MCF 10A (cell line): Measurements from ENCODE around the gene RRBP1. TPM values are rescaled to one million over a fixed set of nuclear protein-coding genes. Genes with fewer than 3 reads are reported as not detected.

ENCODE experiments used
- BruUV-seq: library from RNA; stranded (reverse); fragments of 400-500 nt; replicated peaks from 2 replicates; lab custom pipeline; 2021; lab: Mats Ljungman, UMichigan
- CTCF ChIA-PET: fragments of 300-600 bp; sonication (Branson Sonifier 250); formaldehyde crosslinking; extraction: SDS; loops from one replicate; lab custom pipeline; 2021; ENCODE audit warnings: antibody characterized with exemption, inconsistent platforms; lab: Yijun Ruan, JAX
- POLR2A ChIA-PET: fragments of 300-600, 350-650 bp; sonication (Branson Sonifier 250); formaldehyde crosslinking; extraction: SDS; loops from one replicate; lab custom pipeline; 2020; ENCODE audit warnings: antibody characterized with exemption, inconsistent platforms; lab: Yijun Ruan, JAX
- DNase-seq: peaks from one replicate; pipeline ENCODE4 v3.0.0-alpha.2; 2018; ENCODE audit not compliant: unreplicated experiment
- H3K27ac Mint-ChIP-seq: one replicate; pipeline ENCODE4 v1.8.0; 2022; ENCODE audit warnings: mild to moderate bottlenecking, low read depth, mixed read lengths; ENCODE audit not compliant: unreplicated experiment
- H3K27me3 Mint-ChIP-seq: one replicate; pipeline ENCODE4 v1.8.0; 2022; ENCODE audit warnings: mixed read lengths; ENCODE audit not compliant: insufficient read depth, unreplicated experiment
- H3K36me3 Mint-ChIP-seq: one replicate; pipeline ENCODE4 v1.8.0; 2022; ENCODE audit warnings: mild to moderate bottlenecking, moderate library complexity, mixed read lengths; ENCODE audit not compliant: insufficient read depth, unreplicated experiment
- H3K4me1 Mint-ChIP-seq: one replicate; pipeline ENCODE4 v1.8.0; 2022; ENCODE audit warnings: mixed read lengths; ENCODE audit not compliant: insufficient read depth, unreplicated experiment
- H3K4me3 Mint-ChIP-seq: one replicate; pipeline ENCODE4 v1.8.0; 2022; ENCODE audit warnings: mild to moderate bottlenecking, moderate library complexity, mixed read lengths; ENCODE audit not compliant: unreplicated experiment
- H3K9me3 Mint-ChIP-seq: one replicate; pipeline ENCODE4 v1.8.0; 2022; ENCODE audit warnings: mixed read lengths; ENCODE audit not compliant: unreplicated experiment
- intact Hi-C: fragments of 100-400 bp; cut with micrococcal nuclease; formaldehyde crosslinking; loops from 2 replicates; pipeline ENCODE4 v1.14.1; 2022
- total RNA-seq: library from RNA; stranded (reverse); gene quantifications from 2 replicates; pipeline ENCODE4 v1.2.3, GENCODE V29; 2022
- TF ChIP-seq, protein P1 (sequence below): fragments of 200-600 bp; IDR thresholded peaks from one replicate; pipeline ENCODE4 v1.8.0; 2022; ENCODE audit warnings: antibody characterized with exemption, mild to moderate bottlenecking; ENCODE audit not compliant: unreplicated experiment

RRBP1 gene
- total RNA-seq, 1 experiment from 2014 or later, result 203 TPM

- no peak for DNase-seq
- no peaks in the 10 kb centered on the region for H3K27me3 Mint-ChIP-seq
- CTCF ChIA-PET, result interaction anchor here (1.0 to 3.6 kb wide), 5 partner anchors 13 to 127 kb away, joined by 3 to 15 read pairs (median 5); no protein-coding TSS in a partner anchor
- intact Hi-C loops, result no loop called here
- no peak overlapping the region for H3K27ac Mint-ChIP-seq
- H3K4me1 Mint-ChIP-seq, result no peaks in the 10 kb centered on the region
- H3K36me3 Mint-ChIP-seq, result peaks cover 66% of the 10 kb centered on the region
- POLR2A ChIA-PET, result interaction anchor here (0.7 kb wide), 1 partner anchor 94 kb away, joined by 4 read pairs; no protein-coding TSS in a partner anchor
- H3K4me3 Mint-ChIP-seq, result no peak overlapping the region
- H3K9me3 Mint-ChIP-seq, result no peaks in the 10 kb centered on the region
- TF ChIP-seq, protein P1, sequence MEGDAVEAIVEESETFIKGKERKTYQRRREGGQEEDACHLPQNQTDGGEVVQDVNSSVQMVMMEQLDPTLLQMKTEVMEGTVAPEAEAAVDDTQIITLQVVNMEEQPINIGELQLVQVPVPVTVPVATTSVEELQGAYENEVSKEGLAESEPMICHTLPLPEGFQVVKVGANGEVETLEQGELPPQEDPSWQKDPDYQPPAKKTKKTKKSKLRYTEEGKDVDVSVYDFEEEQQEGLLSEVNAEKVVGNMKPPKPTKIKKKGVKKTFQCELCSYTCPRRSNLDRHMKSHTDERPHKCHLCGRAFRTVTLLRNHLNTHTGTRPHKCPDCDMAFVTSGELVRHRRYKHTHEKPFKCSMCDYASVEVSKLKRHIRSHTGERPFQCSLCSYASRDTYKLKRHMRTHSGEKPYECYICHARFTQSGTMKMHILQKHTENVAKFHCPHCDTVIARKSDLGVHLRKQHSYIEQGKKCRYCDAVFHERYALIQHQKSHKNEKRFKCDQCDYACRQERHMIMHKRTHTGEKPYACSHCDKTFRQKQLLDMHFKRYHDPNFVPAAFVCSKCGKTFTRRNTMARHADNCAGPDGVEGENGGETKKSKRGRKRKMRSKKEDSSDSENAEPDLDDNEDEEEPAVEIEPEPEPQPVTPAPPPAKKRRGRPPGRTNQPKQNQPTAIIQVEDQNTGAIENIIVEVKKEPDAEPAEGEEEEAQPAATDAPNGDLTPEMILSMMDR, result no peak
- BruUV-seq, result no TSS peak
These were observed 51.2 kb downstream of the RRBP1 start for GRCh38 chr20:17630806-17631195.

DNA sequence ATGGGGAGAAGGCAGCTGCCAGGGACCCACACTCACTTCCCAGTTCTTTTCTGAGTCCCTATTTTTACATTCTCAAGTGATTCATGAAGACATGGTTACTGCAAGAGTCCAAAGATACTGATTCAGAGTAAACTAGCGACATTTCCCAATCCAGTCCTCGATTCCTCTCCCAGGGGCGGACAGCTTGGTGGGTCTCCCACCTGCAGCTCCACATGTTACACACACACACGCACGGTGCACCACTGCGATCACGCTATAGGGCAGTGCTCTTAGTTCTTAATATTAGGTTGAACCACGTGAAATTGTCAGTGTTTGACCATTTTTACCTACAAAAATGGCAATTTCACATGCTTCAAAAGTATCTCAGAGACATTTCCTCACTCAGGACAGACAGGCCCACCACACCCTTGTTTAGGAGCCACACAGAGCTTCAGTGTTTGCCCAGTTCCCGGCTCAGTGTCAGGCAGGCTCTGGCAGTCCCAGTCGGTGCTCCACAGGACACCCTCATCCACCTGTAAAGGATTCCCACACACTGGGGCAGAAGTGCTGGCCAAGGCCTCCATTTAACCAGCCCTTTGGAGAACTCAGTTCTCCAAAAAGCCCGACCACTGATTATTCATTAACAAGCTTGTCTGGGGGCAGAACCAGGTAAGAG is 51.8 kb downstream of the RRBP1 start:
- DNase-seq, result no peak
- Mint-ChIP-seq H3K36me3 (peaks cover 67% of the 10 kb centered on the region), H3K4me3 (no peak overlapping the region), H3K4me1 (no peaks in the 10 kb centered on the region), H3K27ac (no peak overlapping the region), H3K27me3 (no peaks in the 10 kb centered on the region), H3K9me3 (no peaks in the 10 kb centered on the region)
- TF ChIP-seq, protein P1, result no peak
- BruUV-seq, result no TSS peak
- ChIA-PET CTCF (interaction anchor here (0.9 to 3.6 kb wide), 7 partner anchors 10 to 828 kb away, joined by 3 to 15 read pairs (median 4); no protein-coding TSS in a partner anchor), POLR2A (interaction anchor here (0.7 kb wide), 1 partner anchor 93 kb away, joined by 4 read pairs; no protein-coding TSS in a partner anchor)
- intact Hi-C loops, result no loop called here

GRCh38 chr20:17629678-17630089 is 52.4 kb downstream of the RRBP1 start:
- Mint-ChIP-seq H3K9me3 (no peaks in the 10 kb centered on the region), H3K4me1 (no peaks in the 10 kb centered on the region), H3K27me3 (no peaks in the 10 kb centered on the region), H3K4me3 (no peak overlapping the region), H3K36me3 (peaks cover 63% of the 10 kb centered on the region), H3K27ac (no peak overlapping the region)
- TF ChIP-seq, protein P1, result no peak
- no peak for DNase-seq
- intact Hi-C loops, result no loop called here
- POLR2A ChIA-PET, result no interaction called here
- no TSS peak for BruUV-seq
- CTCF ChIA-PET, result interaction anchor here (0.9 to 3.6 kb wide), 6 partner anchors 10 to 828 kb away, joined by 3 to 15 read pairs (median 4); no protein-coding TSS in a partner anchor

DNA sequence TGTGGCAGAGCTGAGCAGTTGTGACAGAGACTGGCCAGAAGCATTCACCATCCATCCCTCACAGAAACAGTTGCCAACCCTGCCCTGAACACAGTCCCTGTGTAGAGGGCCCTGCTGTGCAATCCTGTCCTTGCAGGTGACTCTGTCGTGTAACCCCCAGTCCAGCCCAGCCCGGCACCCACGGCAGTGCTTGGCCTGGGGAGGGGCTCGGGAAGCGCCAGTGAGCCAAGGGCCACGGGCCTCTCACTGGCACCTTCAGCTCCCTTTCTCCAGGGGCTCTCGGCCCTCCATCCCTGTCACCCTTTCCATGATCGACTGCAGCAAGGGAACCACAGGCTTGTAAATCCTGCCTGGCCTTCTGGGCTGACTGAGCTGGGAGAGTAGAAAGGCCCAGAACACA is 53.0 kb downstream of the RRBP1 start:
- CTCF ChIA-PET, result interaction anchor here (0.6 to 3.6 kb wide), 6 partner anchors 11 to 118 kb away, joined by 3 to 15 read pairs (median 3); no protein-coding TSS in a partner anchor
- Mint-ChIP-seq H3K27me3 (no peaks in the 10 kb centered on the region), H3K36me3 (peaks cover 57% of the 10 kb centered on the region), H3K27ac (no peak overlapping the region), H3K9me3 (no peaks in the 10 kb centered on the region), H3K4me3 (no peak overlapping the region), H3K4me1 (no peaks in the 10 kb centered on the region)
- intact Hi-C loops, result no loop called here
- no TSS peak for BruUV-seq
- TF ChIP-seq, protein P1, result no peak
- POLR2A ChIA-PET, result no interaction called here
- DNase-seq, result no peak
